ENCODE data around the gene CMTM5.

CMTM5 gene

GRCh38 chr14:23327947-23328744 is 48.7 kb upstream of the CMTM5 start (continued):
- TF ChIP-seq PATZ1 (CRISPR knock-in tag; IDR thresholded peaks at IDR 0.05; ENCODE audit: borderline replicate concordance) = no peak
- TF ChIP-seq ZNF565 (CRISPR knock-in tag; conservative IDR thresholded peaks at IDR 0.05; ENCODE audit: low read depth) = no peak
- TF ChIP-seq, protein P1, sequence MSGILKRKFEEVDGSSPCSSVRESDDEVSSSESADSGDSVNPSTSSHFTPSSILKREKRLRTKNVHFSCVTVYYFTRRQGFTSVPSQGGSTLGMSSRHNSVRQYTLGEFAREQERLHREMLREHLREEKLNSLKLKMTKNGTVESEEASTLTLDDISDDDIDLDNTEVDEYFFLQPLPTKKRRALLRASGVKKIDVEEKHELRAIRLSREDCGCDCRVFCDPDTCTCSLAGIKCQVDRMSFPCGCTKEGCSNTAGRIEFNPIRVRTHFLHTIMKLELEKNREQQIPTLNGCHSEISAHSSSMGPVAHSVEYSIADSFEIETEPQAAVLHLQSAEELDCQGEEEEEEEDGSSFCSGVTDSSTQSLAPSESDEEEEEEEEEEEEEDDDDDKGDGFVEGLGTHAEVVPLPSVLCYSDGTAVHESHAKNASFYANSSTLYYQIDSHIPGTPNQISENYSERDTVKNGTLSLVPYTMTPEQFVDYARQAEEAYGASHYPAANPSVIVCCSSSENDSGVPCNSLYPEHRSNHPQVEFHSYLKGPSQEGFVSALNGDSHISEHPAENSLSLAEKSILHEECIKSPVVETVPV (CRISPR knock-in tag; IDR thresholded peaks at IDR 0.05) = no peak
- no peak for TF ChIP-seq GLIS3 (CRISPR knock-in tag; IDR thresholded peaks at IDR 0.05)
- TF ChIP-seq SNAI2 (CRISPR knock-in tag; IDR thresholded peaks at IDR 0.05) = no peak
- no peak for TF ChIP-seq ZNF70 (CRISPR knock-in tag; IDR thresholded peaks at IDR 0.05)

DNA sequence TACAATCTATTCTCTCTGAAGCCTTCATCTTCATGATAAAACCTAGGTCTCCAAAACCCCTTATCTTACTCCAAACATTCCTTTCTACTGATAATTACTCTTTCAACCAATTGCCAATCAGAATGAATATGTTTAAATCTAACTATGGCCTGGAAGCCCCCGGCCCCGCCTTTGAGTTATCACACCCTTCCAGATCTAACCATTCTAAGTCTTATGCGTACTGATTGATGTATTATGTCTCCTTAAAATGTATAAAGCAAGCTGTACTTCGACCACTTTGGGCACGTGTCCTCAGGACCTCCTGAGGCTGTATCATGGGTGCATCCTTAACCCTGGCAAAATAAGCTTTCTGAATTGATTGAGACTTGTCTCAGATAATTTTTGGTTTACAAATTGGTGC is 41.2 kb upstream of the CMTM5 start:
- TF ChIP-seq POU6F1 (CRISPR knock-in tag; IDR thresholded peaks at IDR 0.05; ENCODE audit: borderline replicate concordance, low read depth) (no peak), ZC3H10 (CRISPR knock-in tag; IDR thresholded peaks at IDR 0.05) (no peak), PATZ1 (CRISPR knock-in tag; IDR thresholded peaks at IDR 0.05; ENCODE audit: borderline replicate concordance) (no peak), TCF4 (CRISPR knock-in tag; IDR thresholded peaks at IDR 0.05; ENCODE audit: borderline replicate concordance) (no peak)
- no peak for ATAC-seq

DNA sequence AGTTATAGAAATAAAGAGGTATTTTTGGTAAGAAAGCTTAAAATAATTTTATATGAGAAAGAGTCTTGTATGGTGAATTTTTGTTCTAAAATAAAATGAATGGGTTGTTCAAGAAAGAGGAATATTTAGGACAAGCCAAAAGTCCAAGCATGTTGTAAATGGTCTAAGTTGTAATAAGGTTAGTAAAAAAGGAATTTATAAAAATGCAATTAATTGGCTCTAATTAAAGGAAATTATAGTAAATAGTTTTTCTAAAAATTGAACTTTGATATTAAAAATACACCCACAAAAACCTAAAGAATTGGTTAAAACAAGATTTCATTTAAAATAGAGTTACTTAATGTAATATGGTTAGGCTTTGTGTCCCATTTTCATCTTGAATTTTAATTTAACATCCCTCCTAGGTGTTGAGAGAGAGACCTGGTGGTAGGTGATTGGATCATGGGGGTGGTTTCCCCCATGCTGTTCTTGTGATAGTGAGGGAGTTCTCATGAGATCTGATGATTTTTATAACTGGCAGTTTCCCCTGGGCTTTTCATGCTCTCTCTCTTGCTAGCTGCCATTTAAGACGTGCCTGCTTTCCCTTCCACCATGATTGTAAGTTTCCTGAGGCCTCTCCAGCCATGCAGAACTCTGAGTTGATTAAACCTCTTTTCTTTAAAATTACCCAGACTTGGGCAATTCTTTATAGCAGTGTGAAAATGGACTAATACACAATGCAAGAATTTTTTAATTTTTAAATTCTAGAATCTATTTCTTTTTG is 37.2 kb upstream of the CMTM5 start:
- no peak for TF ChIP-seq ESRRG (CRISPR knock-in tag; IDR thresholded peaks at IDR 0.05)
- TF ChIP-seq SNAI2 (CRISPR knock-in tag; IDR thresholded peaks at IDR 0.05) = no peak
- no peak for TF ChIP-seq ISL1 (CRISPR knock-in tag; IDR thresholded peaks at IDR 0.05)
- no peak for TF ChIP-seq ARNTL (CRISPR knock-in tag; IDR thresholded peaks at IDR 0.05; ENCODE audit: borderline replicate concordance, low read depth)
- TF ChIP-seq ZNF70 (CRISPR knock-in tag; IDR thresholded peaks at IDR 0.05) = no peak
- no peak for TF ChIP-seq PPARA (CRISPR knock-in tag; IDR thresholded peaks at IDR 0.05; ENCODE audit: borderline replicate concordance)
- TF ChIP-seq BACH2 (CRISPR knock-in tag; IDR thresholded peaks at IDR 0.05; ENCODE audit: borderline replicate concordance) = no peak
- no peak for TF ChIP-seq ZFP30 (CRISPR knock-in tag; IDR thresholded peaks at IDR 0.05)
- TF ChIP-seq GLIS3 (CRISPR knock-in tag; IDR thresholded peaks at IDR 0.05) = no peak
- no peak for TF ChIP-seq ZC3H10 (CRISPR knock-in tag; IDR thresholded peaks at IDR 0.05)
- no peak for TF ChIP-seq CREB5 (CRISPR knock-in tag; IDR thresholded peaks at IDR 0.05; ENCODE audit: low read depth)
- no peak for TF ChIP-seq TCF4 (CRISPR knock-in tag; IDR thresholded peaks at IDR 0.05; ENCODE audit: borderline replicate concordance)
- ATAC-seq = no peak

DNA sequence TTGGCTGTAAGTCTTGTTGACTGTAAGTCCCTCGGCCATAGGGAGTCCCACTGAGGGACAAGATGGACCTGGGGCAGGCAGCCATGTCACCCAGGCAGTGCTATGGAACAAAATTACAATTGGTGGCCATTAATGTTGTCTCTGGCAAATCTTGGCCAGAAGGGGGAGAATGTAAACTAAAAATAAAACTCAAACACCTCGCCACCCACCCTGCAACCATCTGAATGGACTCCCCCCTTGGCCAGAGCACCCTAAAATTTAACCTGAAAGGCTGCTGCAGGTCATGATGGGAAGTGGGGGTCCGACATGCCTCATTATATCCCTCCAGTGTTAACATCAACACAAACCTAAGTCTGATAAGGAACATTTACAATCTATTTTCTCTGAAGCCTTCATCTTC is 32.4 kb upstream of the CMTM5 start:
- no peak for ATAC-seq
- TF ChIP-seq ZNF8 (CRISPR knock-in tag; IDR thresholded peaks at IDR 0.05) (no peak), TSHZ2 (CRISPR knock-in tag; IDR thresholded peaks at IDR 0.05) (no peak), SNAI2 (CRISPR knock-in tag; IDR thresholded peaks at IDR 0.05) (no peak), OSR1 (CRISPR knock-in tag; IDR thresholded peaks at IDR 0.05) (no peak), TOX (CRISPR knock-in tag; IDR thresholded peaks at IDR 0.05; ENCODE audit: borderline replicate concordance) (no peak)
